ENCODE data around the gene AGK.

Gene AGK

GRCh38 chr7:141691540-141691939 lies 140.3 kb downstream of the AGK start:
- no peak for TF ChIP-seq CTCF (IDR thresholded peaks at IDR 0.05; ENCODE audit: low read depth, low read length, missing control alignments)
- in situ Hi-C loops (cut with HindIII; ENCODE audit: low sequenced_read_pairs), result no loop called here
- DNase-seq (ENCODE audit: low read depth), result no peak
- no peak overlapping the region for H3K4me3 ChIP-seq (ENCODE audit: low read depth, low read length)

- no peak for TF ChIP-seq CTCF (IDR thresholded peaks at IDR 0.05; ENCODE audit: low read depth, low read length, missing control alignments)
- no peak for DNase-seq (ENCODE audit: low read depth)
- H3K4me3 ChIP-seq (ENCODE audit: low read depth, low read length), result no peak overlapping the region
- in situ Hi-C loops (cut with HindIII; ENCODE audit: low sequenced_read_pairs), result no loop called here
These were observed 140.8 kb downstream of the AGK start for GRCh38 chr7:141691961-141692360.

DNA sequence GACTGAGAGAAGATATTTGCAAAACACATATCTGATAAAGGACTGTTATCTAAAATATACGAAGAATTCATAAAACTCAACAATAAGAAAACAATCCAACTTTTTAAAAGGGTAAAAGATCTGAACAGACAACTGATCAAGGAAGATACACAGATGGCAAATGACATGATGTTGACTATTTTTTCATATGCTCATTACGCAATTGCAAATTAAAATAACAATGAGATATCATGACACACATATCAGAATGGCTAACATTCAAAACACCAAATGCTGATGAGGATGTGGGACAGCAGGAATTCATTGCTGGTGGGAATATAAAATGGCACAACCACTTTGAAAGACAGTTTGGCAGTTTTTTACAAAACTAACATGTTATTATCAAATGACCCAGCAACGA lies 141.9 kb downstream of the AGK start:
- no peak overlapping the region for H3K4me3 ChIP-seq (ENCODE audit: low read depth, low read length)
- no peak for TF ChIP-seq CTCF (IDR thresholded peaks at IDR 0.05; ENCODE audit: low read depth, low read length, missing control alignments)

GRCh38 chr7:141695803-141696289 lies 144.6 kb downstream of the AGK start:
- no peak for TF ChIP-seq CTCF (IDR thresholded peaks at IDR 0.05; ENCODE audit: low read depth, low read length, missing control alignments)
- in situ Hi-C loops (cut with HindIII; ENCODE audit: low sequenced_read_pairs), result no loop called here

More for the DNA sequence above, 141.9 kb downstream of the AGK start:
- in situ Hi-C loops (cut with HindIII; ENCODE audit: low sequenced_read_pairs), result no loop called here
- DNase-seq (ENCODE audit: low read depth), result no peak

GRCh38 chr7:141696348-141696747 lies 145.1 kb downstream of the AGK start:
- DNase-seq (ENCODE audit: low read depth), result no peak
- TF ChIP-seq CTCF (IDR thresholded peaks at IDR 0.05; ENCODE audit: low read depth, low read length, missing control alignments), result no peak
- no peak overlapping the region for H3K4me3 ChIP-seq (ENCODE audit: low read depth, low read length)
- in situ Hi-C loops (cut with HindIII; ENCODE audit: low sequenced_read_pairs), result no loop called here

More at GRCh38 chr7:141695803-141696289, 144.6 kb downstream of the AGK start:
- H3K4me3 ChIP-seq (ENCODE audit: low read depth, low read length), result no peak overlapping the region
- no peak for DNase-seq (ENCODE audit: low read depth)

- no peak for TF ChIP-seq CTCF (IDR thresholded peaks at IDR 0.05; ENCODE audit: low read depth, low read length, missing control alignments)
- DNase-seq (ENCODE audit: low read depth), result peak; percentile 76
- in situ Hi-C loops (cut with HindIII; ENCODE audit: low sequenced_read_pairs), result no loop called here
- no peak overlapping the region for H3K4me3 ChIP-seq (ENCODE audit: low read depth, low read length)
These were observed 146.1 kb downstream of the AGK start for GRCh38 chr7:141697211-141697871.

Data from astrocyte of the cerebellum (primary cell).